Mesodermal cell (in vitro differentiated cells): ENCODE measurements around the gene DAPK2.
"Not testable (repeated sequence)": the region's sequence is repeated elsewhere in the genome, so short reads cannot be mapped to it uniquely, and the experiment has no call there.

Experiments
- H3K27ac ChIP-seq: 2 replicates; pipeline ENCODE4 v1.7.0; 2013; ENCODE audit warnings: mild to moderate bottlenecking, low read depth, low read length, moderate library complexity; ENCODE audit not compliant: severe bottlenecking
- H3K36me3 ChIP-seq: 2 replicates; pipeline ENCODE4 v1.7.1; 2013; ENCODE audit warnings: mild to moderate bottlenecking, low read length, moderate library complexity; ENCODE audit not compliant: control insufficient read depth, insufficient read depth
- H3K4me1 ChIP-seq: one replicate; pipeline ENCODE4 v1.7.1; 2013; ENCODE audit warnings: mild to moderate bottlenecking, low read length; ENCODE audit not compliant: insufficient read depth, control insufficient read depth, poor library complexity, severe bottlenecking
- H3K4me3 ChIP-seq: 2 replicates; pipeline ENCODE4 v1.7.0; 2013; ENCODE audit warnings: low read length, control low read depth, mild to moderate bottlenecking; ENCODE audit not compliant: insufficient read depth, poor library complexity, severe bottlenecking; ENCODE audit errors: extremely low read depth
- H3K9me3 ChIP-seq: 2 replicates; pipeline ENCODE4 v1.7.1; 2013; ENCODE audit warnings: mild to moderate bottlenecking, low read length, moderate library complexity; ENCODE audit not compliant: control insufficient read depth
- WGBS, 2 experiments: methylation state at CpG; one replicate each; pipeline ENCODE4 v1.1.5; 2013; ENCODE audit warnings: missing lambda C conversion rate in 2 of 2; ENCODE audit not compliant: insufficient coverage in 2 of 2; 5-methylcytosine and 5-hydroxymethylcytosine counted together

Gene DAPK2

GRCh38 chr15:63973212-63974009, 72.9 kb downstream of the DAPK2 start:
- Histone ChIP-seq H3K4me1 (no peaks in the 10 kb centered on the region), H3K36me3 (no peaks in the 10 kb centered on the region), H3K4me3 (no peak overlapping the region), H3K9me3 (no peaks in the 10 kb centered on the region), H3K27ac (no peak overlapping the region)
- WGBS, 2 experiments: 83% methylated on average over 1 of the region's 2 CpGs; no CpG with 5 or more reads in 1 of the 2 experiments

GRCh38 chr15:63972801-63973200, 73.5 kb downstream of the DAPK2 start:
- Histone ChIP-seq H3K36me3 (no peaks in the 10 kb centered on the region), H3K4me1 (no peaks in the 10 kb centered on the region), H3K4me3 (no peak overlapping the region), H3K9me3 (no peaks in the 10 kb centered on the region), H3K27ac (no peak overlapping the region)
- WGBS, 2 experiments: 71% methylated on average over 1 of the region's 1 CpG; no CpG with 5 or more reads in 1 of the 2 experiments

GRCh38 chr15:63971904-63972303, 74.4 kb downstream of the DAPK2 start:
- no CpG with 5 or more reads among the region's 1 CpG for WGBS, 2 experiments
- Histone ChIP-seq H3K36me3 (no peaks in the 10 kb centered on the region), H3K9me3 (no peaks in the 10 kb centered on the region), H3K4me1 (no peaks in the 10 kb centered on the region), H3K4me3 (no peak overlapping the region), H3K27ac (no peak overlapping the region)

- Histone ChIP-seq H3K27ac (no peak overlapping the region), H3K9me3 (no peaks in the 10 kb centered on the region), H3K4me1 (no peaks in the 10 kb centered on the region), H3K4me3 (no peak overlapping the region), H3K36me3 (no peaks in the 10 kb centered on the region)
- WGBS, 2 experiments: 76% methylated on average over 2 of the region's 2 CpGs; no CpG with 5 or more reads in 1 of the 2 experiments
Observed at GRCh38 chr15:63971427-63971805, 74.9 kb downstream of the DAPK2 start.

GRCh38 chr15:63970621-63971426, 75.5 kb downstream of the DAPK2 start:
- Histone ChIP-seq H3K4me1 (no peaks in the 10 kb centered on the region), H3K36me3 (no peaks in the 10 kb centered on the region), H3K9me3 (no peaks in the 10 kb centered on the region), H3K4me3 (no peak overlapping the region), H3K27ac (no peak overlapping the region)
- WGBS, 2 experiments: 86 to 100% methylated on average over 1 of the region's 3 CpGs

- 55 to 71% methylated on average over 2 of the region's 2 CpGs for WGBS, 2 experiments
- H3K4me3 ChIP-seq: no peak overlapping the region
- no peaks in the 10 kb centered on the region for H3K4me1 ChIP-seq
- H3K27ac ChIP-seq: no peak overlapping the region
- H3K9me3 ChIP-seq: no peaks in the 10 kb centered on the region
- no peaks in the 10 kb centered on the region for H3K36me3 ChIP-seq
Observed at GRCh38 chr15:63969652-63970421, 76.4 kb downstream of the DAPK2 start.

- Histone ChIP-seq H3K27ac (no peak overlapping the region), H3K9me3 (no peaks in the 10 kb centered on the region), H3K4me3 (no peak overlapping the region), H3K36me3 (no peaks in the 10 kb centered on the region), H3K4me1 (no peaks in the 10 kb centered on the region)
- 62 to 66% methylated on average over 2 of the region's 3 CpGs for WGBS, 2 experiments
Observed at GRCh38 chr15:63968700-63969099, 77.6 kb downstream of the DAPK2 start.

- Histone ChIP-seq H3K27ac (no peak overlapping the region), H3K36me3 (no peaks in the 10 kb centered on the region)
Observed at GRCh38 chr15:63968122-63968524, 78.2 kb downstream of the DAPK2 start.

GRCh38 chr15:63967616-63968015, 78.7 kb downstream of the DAPK2 start:
- no peaks in the 10 kb centered on the region for H3K9me3 ChIP-seq
- H3K36me3 ChIP-seq: no peaks in the 10 kb centered on the region
- no peak overlapping the region for H3K27ac ChIP-seq
- H3K4me1 ChIP-seq: no peaks in the 10 kb centered on the region
- 87 to 91% methylated on average over 4 of the region's 4 CpGs for WGBS, 2 experiments
- H3K4me3 ChIP-seq: no peak overlapping the region

More at GRCh38 chr15:63968122-63968524, 78.2 kb downstream of the DAPK2 start:
- 84 to 89% methylated on average over 3 to 4 of the region's 4 CpGs for WGBS, 2 experiments
- Histone ChIP-seq H3K9me3 (no peaks in the 10 kb centered on the region), H3K4me1 (no peaks in the 10 kb centered on the region), H3K4me3 (no peak overlapping the region)

- H3K4me1 ChIP-seq, H3K36me3 ChIP-seq, H3K27ac ChIP-seq, H3K4me3 ChIP-seq, H3K9me3 ChIP-seq: not testable (repeated sequence)
- 90 to 92% methylated on average over 5 of the region's 15 CpGs for WGBS, 2 experiments
Observed at GRCh38 chr15:63962947-63963721, 83.2 kb downstream of the DAPK2 start.
